H1 (cell line): ENCODE measurements around the gene COQ5. TPM values are rescaled to one million over a fixed set of nuclear protein-coding genes. Genes with fewer than 3 reads are reported as not detected.

Experiments
- CTCF ChIA-PET: fragments of 300-600 bp; sonication (Branson Sonifier 250); formaldehyde crosslinking; loops from one replicate; lab custom pipeline; 2021; ENCODE audit not compliant: partially characterized antibody; lab: Charles Lee
- POLR2A ChIA-PET: fragments of 300-600 bp; sonication (Branson Sonifier 250); formaldehyde crosslinking; loops from one replicate; lab custom pipeline; 2021; ENCODE audit warnings: inconsistent platforms; ENCODE audit not compliant: partially characterized antibody; lab: Charles Lee
- DNase-seq, 2 experiments: peaks; one replicate each; pipeline versions ENCODE4 v3.0.0 to v3.0.0-alpha.2; 2010 to 2022; ENCODE audit warnings: low spot score in 2 of 2, low read depth in 1 of 2, mixed read lengths in 1 of 2
- FAIRE-seq: peaks from 2 replicates; lab custom pipeline; 2011; peaks lifted over from hg19 to GRCh38; lab: Jason Lieb, UNC
- H2AFZ ChIP-seq: 2 replicates; pipeline ENCODE4 v1.8.1; 2012; ENCODE audit warnings: low read length, inconsistent platforms
- H2AK5ac ChIP-seq: 2 replicates; pipeline ENCODE4 v1.6.1; 2013; ENCODE audit warnings: low read depth, low read length
- H2BK120ac ChIP-seq: replicated peaks from 2 replicates; pipeline ENCODE3; 2013; ENCODE audit warnings: low read depth, low read length, inconsistent platforms
- H2BK12ac ChIP-seq: 2 replicates; pipeline ENCODE4 v1.6.1; 2013; ENCODE audit warnings: low read depth, low read length
- H2BK15ac ChIP-seq: 2 replicates; pipeline ENCODE4 v1.6.1; 2013; ENCODE audit warnings: low read length
- H2BK20ac ChIP-seq: 2 replicates; pipeline ENCODE4 v1.6.1; 2013; ENCODE audit warnings: low read length
- H2BK5ac ChIP-seq: 2 replicates; pipeline ENCODE4 v1.6.1; 2013; ENCODE audit warnings: low read depth, low read length
- H3K14ac ChIP-seq: 2 replicates; pipeline ENCODE4 v1.6.1; 2013; ENCODE audit warnings: inconsistent platforms; ENCODE audit not compliant: insufficient read length
- H3K18ac ChIP-seq: 2 replicates; pipeline ENCODE4 v1.6.1; 2013; ENCODE audit warnings: low read length; ENCODE audit errors: extremely low read depth
- H3K23ac ChIP-seq: 2 replicates; pipeline ENCODE4 v1.6.1; 2013; ENCODE audit warnings: inconsistent platforms; ENCODE audit not compliant: insufficient read length
- H3K23me2 ChIP-seq: 2 replicates; pipeline ENCODE4 v1.6.1; 2013; ENCODE audit warnings: low read depth, low read length
- H3K27ac ChIP-seq: 2 replicates; pipeline ENCODE4 v1.6.1; 2011; ENCODE audit warnings: low read depth, low read length, inconsistent platforms
- H3K27me3 ChIP-seq, 4 experiments: replicated peaks in 1 of 4; 1 replicate in 1 of 4; 2 replicates in 3 of 4; pipeline versions ENCODE4 v1.6.1 to v1.8.1; 2011 to 2013; ENCODE audit warnings: low read length in 3 of 4, mild to moderate bottlenecking in 3 of 4, inconsistent platforms in 2 of 4, mixed read lengths in 2 of 4, moderate library complexity in 1 of 4; ENCODE audit not compliant: control insufficient read depth in 3 of 4, insufficient read depth in 3 of 4; ENCODE audit errors: extremely low read depth in 1 of 4
- H3K36me3 ChIP-seq, 4 experiments: 2 replicates each; pipeline versions ENCODE4 v1.6.1 to v1.8.1; 2011 to 2013; ENCODE audit warnings: mild to moderate bottlenecking in 4 of 4, low read length in 3 of 4, moderate library complexity in 2 of 4, control low read depth in 1 of 4, inconsistent platforms in 1 of 4; ENCODE audit not compliant: insufficient read depth in 4 of 4, control insufficient read depth in 2 of 4
- H3K4ac ChIP-seq: replicated peaks from 2 replicates; pipeline ENCODE3; 2013; ENCODE audit warnings: low read length, low read depth, mixed read lengths, inconsistent platforms; ENCODE audit not compliant: insufficient read length
- H3K4me1 ChIP-seq, 4 experiments: replicated peaks in 1 of 4; 1 replicate in 1 of 4; 2 replicates in 3 of 4; pipeline versions ENCODE4 v1.6.1 to v1.8.1; 2011 to 2013; ENCODE audit warnings: low read length in 3 of 4, inconsistent platforms in 2 of 4, mixed read lengths in 1 of 4; ENCODE audit not compliant: insufficient read depth in 4 of 4, control insufficient read depth in 3 of 4
- H3K4me2 ChIP-seq, 2 experiments: 2 replicates each; pipeline versions ENCODE4 v1.6.1 to v1.8.1; 2011 to 2013; ENCODE audit warnings: low read depth in 2 of 2, low read length in 2 of 2, control low read depth in 1 of 2, inconsistent platforms in 1 of 2, mild to moderate bottlenecking in 1 of 2; ENCODE audit not compliant: insufficient read depth in 1 of 2
- H3K4me3 ChIP-seq, 4 experiments: fragments of 200-600, 300-600 bp in 1 of 4; sonication (generic), shearing (Covaris generic), sonication (Bioruptor Twin) in 1 of 4; 2 replicates each; pipeline versions ENCODE4 v1.5.1 to v1.8.1; 2011 to 2016; ENCODE audit warnings: low read length in 4 of 4, low read depth in 3 of 4, control low read depth in 2 of 4, inconsistent platforms in 2 of 4, mild to moderate bottlenecking in 2 of 4, mixed read lengths in 1 of 4, moderate library complexity in 1 of 4; ENCODE audit not compliant: insufficient read depth in 2 of 4; ENCODE audit errors: extremely low read depth in 1 of 4
- H3K56ac ChIP-seq: replicated peaks from 2 replicates; pipeline ENCODE3; 2013; ENCODE audit warnings: low read depth, mild to moderate bottlenecking, mixed read lengths, low read length, inconsistent platforms; ENCODE audit not compliant: insufficient read length
- H3K79me1 ChIP-seq: 2 replicates; pipeline ENCODE4 v1.6.1; 2013; ENCODE audit warnings: low read depth, low read length, control low read depth
- H3K79me2 ChIP-seq, 2 experiments: 2 replicates each; pipeline versions ENCODE4 v1.6.1 to v1.8.1; 2012 to 2013; ENCODE audit warnings: low read length in 2 of 2, mild to moderate bottlenecking in 2 of 2, inconsistent platforms in 1 of 2; ENCODE audit not compliant: insufficient read depth in 2 of 2, control insufficient read depth in 1 of 2
- H3K9ac ChIP-seq, 4 experiments: replicated peaks in 1 of 4; 1 replicate in 1 of 4; 2 replicates in 3 of 4; pipeline versions ENCODE4 v1.6.1 to v1.8.1; 2011 to 2013; ENCODE audit warnings: low read depth in 3 of 4, low read length in 3 of 4, control low read depth in 2 of 4, mild to moderate bottlenecking in 2 of 4, moderate library complexity in 2 of 4, inconsistent platforms in 1 of 4; ENCODE audit errors: extremely low read depth in 1 of 4
- H3K9me3 ChIP-seq, 2 experiments: 2 replicates each; pipeline versions ENCODE4 v1.6.1 to v1.8.1; 2012 to 2013; ENCODE audit warnings: mild to moderate bottlenecking in 2 of 2, moderate library complexity in 2 of 2, control low read depth in 1 of 2, inconsistent platforms in 1 of 2, low read depth in 1 of 2, low read length in 1 of 2, mixed read lengths in 1 of 2; ENCODE audit not compliant: insufficient read depth in 2 of 2
- H4K20me1 ChIP-seq, 2 experiments: replicated peaks in 1 of 2; 2 replicates each; pipeline versions ENCODE3 to v1.8.1; 2011 to 2013; ENCODE audit warnings: inconsistent platforms in 2 of 2, low read length in 2 of 2, mild to moderate bottlenecking in 1 of 2; ENCODE audit not compliant: insufficient read depth in 2 of 2, control insufficient read depth in 1 of 2
- H4K5ac ChIP-seq: 2 replicates; pipeline ENCODE4 v1.6.1; 2013; ENCODE audit warnings: low read length, low read depth, mixed read lengths, inconsistent platforms; ENCODE audit not compliant: insufficient read length
- H4K8ac ChIP-seq: 2 replicates; pipeline ENCODE4 v1.8.0; 2013; ENCODE audit warnings: mild to moderate bottlenecking, moderate library complexity, low read length, inconsistent platforms; ENCODE audit not compliant: insufficient read depth; ENCODE audit errors: extremely low read depth
- H4K91ac ChIP-seq: replicated peaks from 2 replicates; pipeline ENCODE3; 2013; ENCODE audit warnings: low read length, mixed read lengths, inconsistent platforms; ENCODE audit not compliant: insufficient read length
- POLR2A ChIP-seq, 2 experiments: IDR thresholded peaks; 1 replicate in 1 of 2; 2 replicates in 1 of 2; pipeline ENCODE4 v1.6.1; 2011; ENCODE audit warnings: low read depth in 2 of 2, low read length in 2 of 2, mild to moderate bottlenecking in 2 of 2; ENCODE audit errors: control extremely low read depth in 1 of 2
- POLR2AphosphoS5 ChIP-seq: IDR thresholded peaks from 2 replicates; pipeline ENCODE4 v1.6.1; 2011; ENCODE audit warnings: low read depth, low read length
- TBP ChIP-seq: IDR thresholded peaks from 2 replicates; pipeline ENCODE4 v1.6.1; 2011; ENCODE audit warnings: low read depth, low read length, improper control_type of control experiment
- WGBS, 2 experiments: shearing (Covaris generic) in 1 of 2; methylation state at CpG; one replicate each; pipeline versions ENCODE4 v1.1.6 to v1.1.7; 2013 to 2015; ENCODE audit warnings: low lambda C conversion rate in 2 of 2, mixed read lengths in 2 of 2, inconsistent platforms in 1 of 2, low coverage in 1 of 2, missing lambda C conversion rate in 1 of 2; ENCODE audit not compliant: insufficient replicate concordance in 2 of 2, insufficient coverage in 1 of 2, insufficient read length in 1 of 2; ENCODE audit errors: extremely low coverage in 1 of 2, missing lambda C conversion rate in 1 of 2; 5-methylcytosine and 5-hydroxymethylcytosine counted together
- polyA plus RNA-seq, 7 experiments: library from polyadenylated mRNA; depleted of rRNA in 3 of 7; stranded (reverse) in 5 of 7; unstranded in 2 of 7; fragments of >200 nt in 5 of 7; fragments of 200-250 nt in 2 of 7; gene quantifications; 1 replicate in 5 of 7; 2 replicates in 1 of 7; 4 replicates in 1 of 7; pipeline versions ENCODE4 v1.2.1 to v1.2.3, GENCODE V29; 2011 to 2013; ENCODE audit warnings: missing spikeins in 2 of 7, mixed read lengths in 2 of 7
- total RNA-seq: library from RNA; stranded (reverse); fragmentation: NEBNext Ultra II Directional; extraction: Animal tissue kit (Norgen Biotek cat#: 25700); gene quantifications from 2 replicates; pipeline ENCODE4 v1.2.1, GENCODE V29; 2021

Gene COQ5
- total and polyA plus RNA-seq, 2 of the 8 experiments (the other 6 are each of a cell fraction or from before 2014, with no cell fraction given) = 35.1 to 35.8 TPM

GRCh38 chr12:120463712-120464111, 65.2 kb downstream of the COQ5 start:
- CTCF ChIA-PET = interaction anchor here (0.6 to 9.3 kb wide), 18 partner anchors 9 to 196 kb away, joined by 3 to 152 read pairs (median 4); partner anchors contain the start of genes COX6A1 and PLA2G1B
- peak overlapping the region in 1 of 4 experiments; percentile 39; a peak in 1 of 7 replicates for H3K9ac ChIP-seq
- no peak overlapping the region for H3K4ac ChIP-seq
- no peak overlapping the region for H3K18ac ChIP-seq
- no peak overlapping the region for H2AFZ ChIP-seq
- H4K20me1 ChIP-seq = peaks cover 14 to 20% of the 10 kb centered on the region in 2 experiments
- H3K4me3 ChIP-seq = no peak overlapping the region
- H2BK120ac ChIP-seq = no peak overlapping the region
- H3K79me1 ChIP-seq = peaks cover 3% of the 10 kb centered on the region
- H2AK5ac ChIP-seq = no peak overlapping the region
- no peak overlapping the region for H2BK12ac ChIP-seq
- H3K4me1 ChIP-seq = no peaks in the 10 kb centered on the region
- H3K23ac ChIP-seq = no peak overlapping the region
- H3K27ac ChIP-seq = no peak overlapping the region
- no peaks in the 10 kb centered on the region for H3K9me3 ChIP-seq
- no peak overlapping the region for H4K91ac ChIP-seq
- H2BK20ac ChIP-seq = no peak overlapping the region
- H3K79me2 ChIP-seq = peaks cover 0 to 46% of the 10 kb centered on the region in 2 experiments; a peak in 3 of 4 replicates
- no peak overlapping the region for H2BK5ac ChIP-seq
- peaks cover 3% of the 10 kb centered on the region; the same call in 1 of the 2 replicates for H3K23me2 ChIP-seq
- no peak overlapping the region for H3K56ac ChIP-seq
- H3K14ac ChIP-seq = no peak overlapping the region
- TF ChIP-seq TBP (no peak), POLR2AphosphoS5 (peak; percentile 48; the same call in 1 of the 2 replicates), POLR2A (IDR thresholded peaks at IDR 0.05; ENCODE audit: control extremely low read depth in 1 of 2, low read depth in 2 of 2, low read length in 2 of 2) (peak in 1 of 2 experiments; percentile 49; a peak in 1 of 3 replicates)
- POLR2A ChIA-PET = interaction anchor here (0.5 to 18.7 kb wide), 18 partner anchors 10 to 1251 kb away, joined by 3 to 365 read pairs (median 4); partner anchors contain the start of genes DYNLL1, GATC and TRIAP1
- FAIRE-seq (no peak), DNase-seq (no peak)
- no peak overlapping the region for H2BK15ac ChIP-seq
- no peak overlapping the region for H3K4me2 ChIP-seq
- no peak overlapping the region for H4K8ac ChIP-seq
- peaks cover 43 to 73% (median 61%) of the 10 kb centered on the region in 4 experiments for H3K36me3 ChIP-seq
- no peak overlapping the region for H4K5ac ChIP-seq
- 91% methylated on average over 5 of the region's 5 CpGs; no CpG with 5 or more reads in 1 of the 2 experiments for WGBS, 2 experiments
- H3K27me3 ChIP-seq = no peaks in the 10 kb centered on the region
